Smooth muscle cell (in vitro differentiated cells): ENCODE data around the gene TMEM222. TPM values are rescaled to one million over a fixed set of nuclear protein-coding genes. Genes with fewer than 3 reads are reported as not detected.
"Not testable (repeated sequence)": the region's sequence is repeated elsewhere in the genome, so short reads cannot be mapped to it uniquely, and the experiment has no call there.

ENCODE experiments used
- DNase-seq: peaks from one replicate; lab custom pipeline; 2025; ENCODE audit not compliant: unreplicated experiment; lab: John Stamatoyannopoulos, UW
- H2AFZ ChIP-seq: fragments of 200-600 bp; sonication (generic); 2 replicates; pipeline ENCODE4 v1.6.0; 2016; ENCODE audit warnings: antibody characterized with exemption, low read depth, mild to moderate bottlenecking
- H3F3A ChIP-seq: fragments of 200-600 bp; sonication (generic); 2 replicates; pipeline ENCODE4 v1.6.0; 2017; ENCODE audit warnings: antibody characterized with exemption, low read depth
- H3K27ac ChIP-seq: fragments of 200-600 bp; sonication (generic); 2 replicates; pipeline ENCODE4 v1.5.1; 2016; ENCODE audit warnings: low read depth, mild to moderate bottlenecking
- H3K27me3 ChIP-seq: fragments of 200-600 bp; sonication (generic); 2 replicates; pipeline ENCODE4 v1.6.1; 2016; ENCODE audit warnings: low read depth, mild to moderate bottlenecking
- H3K36me3 ChIP-seq: fragments of 200-600 bp; sonication (generic); 2 replicates; pipeline ENCODE4 v1.5.1; 2016; ENCODE audit warnings: low read depth
- H3K4me1 ChIP-seq: fragments of 200-600 bp; sonication (generic); 2 replicates; pipeline ENCODE4 v1.5.1; 2016; ENCODE audit warnings: low read depth
- H3K4me2 ChIP-seq: fragments of 200-600 bp; sonication (generic); 2 replicates; pipeline ENCODE4 v1.6.0; 2016; ENCODE audit warnings: mild to moderate bottlenecking
- H3K4me3 ChIP-seq: fragments of 200-600 bp; sonication (generic); 2 replicates; pipeline ENCODE4 v1.5.1; 2016; ENCODE audit warnings: mild to moderate bottlenecking
- H3K79me2 ChIP-seq: fragments of 200-600 bp; sonication (generic); 2 replicates; pipeline ENCODE4 v1.6.0; 2016; ENCODE audit warnings: low read depth, mild to moderate bottlenecking
- H3K9ac ChIP-seq: fragments of 200-600 bp; sonication (generic); 2 replicates; pipeline ENCODE4 v1.6.0; 2016; ENCODE audit warnings: low read depth
- H3K9me3 ChIP-seq: fragments of 200-600 bp; sonication (generic); replicated peaks from 2 replicates; pipeline ENCODE4 v1.5.1; 2016; ENCODE audit warnings: low read depth
- H4K20me1 ChIP-seq: fragments of 200-600 bp; sonication (generic); 2 replicates; pipeline ENCODE4 v1.6.0; 2016; ENCODE audit warnings: low read depth
- CTCF ChIP-seq: fragments of 200-600 bp; sonication (generic); IDR thresholded peaks from 2 replicates; pipeline ENCODE4 v1.5.1; 2017; ENCODE audit warnings: borderline replicate concordance, mild to moderate bottlenecking, antibody characterized with exemption; ENCODE audit not compliant: insufficient read depth, poor library complexity, severe bottlenecking
- WGBS: methylation state at CpG from one replicate; pipeline ENCODE4 v1.1.7; 2016; ENCODE audit warnings: low lambda C conversion rate; 5-methylcytosine and 5-hydroxymethylcytosine counted together
- polyA plus RNA-seq: library from polyadenylated mRNA; unstranded; fragments of >200 nt; fragmentation: Nextera tagmentation; extraction: Ambion mirVana; gene quantifications from 2 replicates; pipeline ENCODE4 v1.2.1, GENCODE V29; 2016
- small RNA-seq: library from RNA; depleted of rRNA; stranded (forward); fragments of <200 nt; gene quantifications from one replicate; pipeline ENCODE3, GENCODE V24; 2014
- total RNA-seq: library from RNA; depleted of rRNA; stranded (reverse); fragments of >200 nt; gene quantifications from 2 replicates; pipeline ENCODE4 v1.2.3, GENCODE V29; 2014

Gene TMEM222
- total and polyA plus RNA-seq, 2 experiments from 2014 or later: 28.0 to 49.3 TPM

GRCh38 chr1:27383039-27383605 lies 61.2 kb downstream of the TMEM222 start, which contains the start of gene CD164L2:
TSS of gene CD164L2 (minus strand) at chr1:27383333. CDS start at chr1:27383239, 94 bp downstream.
- Histone ChIP-seq H3K9me3 (no peaks in the 10 kb centered on the region), H3K36me3 (no peaks in the 10 kb centered on the region), H3K27ac (no peak within 1 kb of the TSS), H3K9ac (no peak within 1 kb of the TSS), H4K20me1 (no peaks in the 10 kb centered on the region), H3K4me3 (peak within 1 kb of the TSS; percentile 32), H3K79me2 (no peaks in the 10 kb centered on the region), H3K4me1 (no peaks in the 10 kb centered on the region), H3K4me2 (peak within 1 kb of the TSS; percentile 77), H2AFZ (no peak within 1 kb of the TSS), H3F3A (no peaks in the 10 kb centered on the region), H3K27me3 (no peaks in the 10 kb centered on the region)
- WGBS: 7% methylated on average over 42 of the region's 43 CpGs
- no peak for TF ChIP-seq CTCF
- no peak for DNase-seq

GRCh38 chr1:27383661-27384060 lies 61.7 kb downstream of the TMEM222 start:
- 90% methylated on average over 12 of the region's 13 CpGs for WGBS
- Histone ChIP-seq H3K9me3 (no peaks in the 10 kb centered on the region), H3K27ac (no peak overlapping the region), H2AFZ (no peak overlapping the region), H3F3A (no peaks in the 10 kb centered on the region), H3K9ac (no peak overlapping the region), H3K79me2 (no peaks in the 10 kb centered on the region), H4K20me1 (no peaks in the 10 kb centered on the region), H3K27me3 (no peaks in the 10 kb centered on the region), H3K4me2 (no peak overlapping the region), H3K4me3 (no peak overlapping the region), H3K36me3 (no peaks in the 10 kb centered on the region), H3K4me1 (no peaks in the 10 kb centered on the region)
- DNase-seq: no peak
- TF ChIP-seq CTCF: no peak

- not testable (repeated sequence) for H2AFZ ChIP-seq, H3K27ac ChIP-seq, H3K9me3 ChIP-seq, H3K4me1 ChIP-seq, H3K9ac ChIP-seq, H3K36me3 ChIP-seq, H3K4me2 ChIP-seq, H3K79me2 ChIP-seq, H3F3A ChIP-seq, H3K27me3 ChIP-seq, DNase-seq, H4K20me1 ChIP-seq, H3K4me3 ChIP-seq
- WGBS: 89% methylated on average over 3 of the region's 3 CpGs
Measured at GRCh38 chr1:27384797-27385196, 62.8 kb downstream of the TMEM222 start.

Small RNA genes lying within 50 kb of the gene (small RNA-seq; reads per million reads assigned to genes)
- not detected for gene RNU6-48P

Other genes with a start within 250 kb of the TMEM222 start
- gene SLC9A1, start 167.0 kb upstream of the TMEM222 start, total RNA-seq: 16.5 and 20.7 TPM in 2 replicates
- gene SLC9A1, start 167.0 kb upstream of the TMEM222 start, polyA plus RNA-seq: 37.4 and 59.5 TPM in 2 replicates
- gene WDTC1, start 87.5 kb upstream of the TMEM222 start, total RNA-seq: 10.3 and 10.8 TPM in 2 replicates
- 5.4 and 5.8 TPM in 2 replicates for gene WDTC1, start 87.5 kb upstream of the TMEM222 start, polyA plus RNA-seq
- gene SYTL1, start 19.9 kb downstream of the TMEM222 start, total RNA-seq: 15.2 and 16.5 TPM in 2 replicates
- 14.2 and 48.1 TPM in 2 replicates for gene SYTL1, start 19.9 kb downstream of the TMEM222 start, polyA plus RNA-seq
- gene MAP3K6, start 44.8 kb downstream of the TMEM222 start, total RNA-seq: 9.1 and 14.1 TPM in 2 replicates
- 29.0 and 45.7 TPM in 2 replicates for gene MAP3K6, start 44.8 kb downstream of the TMEM222 start, polyA plus RNA-seq
- gene FCN3, start 52.7 kb downstream of the TMEM222 start, total RNA-seq: not detected in 2 replicates
- 0.69 TPM in 1 of 2 replicates, not detected in the other for gene FCN3, start 52.7 kb downstream of the TMEM222 start, polyA plus RNA-seq
- gene CD164L2, start 61.2 kb downstream of the TMEM222 start, total RNA-seq: 0.09 and 0.31 TPM in 2 replicates
- gene CD164L2, start 61.2 kb downstream of the TMEM222 start, polyA plus RNA-seq: 0.45 TPM in 1 of 2 replicates, not detected in the other
- gene GPR3, start 70.5 kb downstream of the TMEM222 start, total RNA-seq: 2.7 and 3.9 TPM in 2 replicates
- gene GPR3, start 70.5 kb downstream of the TMEM222 start, polyA plus RNA-seq: 3.9 and 4.0 TPM in 2 replicates
- gene WASF2, start 168.0 kb downstream of the TMEM222 start, total RNA-seq: 26.7 and 34.3 TPM in 2 replicates
- 46.1 and 76.2 TPM in 2 replicates for gene WASF2, start 168.0 kb downstream of the TMEM222 start, polyA plus RNA-seq